Activated naive CD4-positive, alpha-beta T cell treated with anti-CD3 and anti-CD28 coated beads, Interleukin-2, amount 10 ng/mL, durations not matched to agents 7 days and 5 days (primary cell): ENCODE results near the gene LTB4R.

ENCODE experiments used
- CTCF ChIA-PET: fragments of 350-600 bp; sonication (Branson Sonifier 250); formaldehyde crosslinking; loops from one replicate; lab custom pipeline; 2021; ENCODE audit warnings: antibody characterized with exemption; lab: Charles Lee
- DNase-seq: peaks from one replicate; pipeline ENCODE4 v3.0.0-alpha.2; 2020
- H3K27ac Mint-ChIP-seq: one replicate; pipeline ENCODE4 v1.8.0; 2021; ENCODE audit warnings: mild to moderate bottlenecking, moderate library complexity, mixed read lengths
- H3K27me3 Mint-ChIP-seq: one replicate; pipeline ENCODE4 v1.8.0; 2021; ENCODE audit warnings: mild to moderate bottlenecking, mixed read lengths
- H3K36me3 Mint-ChIP-seq: one replicate; pipeline ENCODE4 v1.8.0; 2021; ENCODE audit warnings: mixed read lengths
- H3K4me1 Mint-ChIP-seq: one replicate; pipeline ENCODE4 v1.8.0; 2021; ENCODE audit warnings: mixed read lengths
- H3K4me3 Mint-ChIP-seq: one replicate; pipeline ENCODE4 v1.8.0; 2021; ENCODE audit warnings: mild to moderate bottlenecking, moderate library complexity, mixed read lengths
- H3K9me3 Mint-ChIP-seq: one replicate; pipeline ENCODE4 v1.8.0; 2021; ENCODE audit warnings: mixed read lengths

LTB4R gene, protein sequence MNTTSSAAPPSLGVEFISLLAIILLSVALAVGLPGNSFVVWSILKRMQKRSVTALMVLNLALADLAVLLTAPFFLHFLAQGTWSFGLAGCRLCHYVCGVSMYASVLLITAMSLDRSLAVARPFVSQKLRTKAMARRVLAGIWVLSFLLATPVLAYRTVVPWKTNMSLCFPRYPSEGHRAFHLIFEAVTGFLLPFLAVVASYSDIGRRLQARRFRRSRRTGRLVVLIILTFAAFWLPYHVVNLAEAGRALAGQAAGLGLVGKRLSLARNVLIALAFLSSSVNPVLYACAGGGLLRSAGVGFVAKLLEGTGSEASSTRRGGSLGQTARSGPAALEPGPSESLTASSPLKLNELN

GRCh38 chr14:24310646-24311604 lies at the start of gene LTB4R:
Gene LTB4R, plus strand, starts transcription at chr14:24311502. Its CDS starts 4,150 bp downstream, at chr14:24315652.
- H3K4me1 Mint-ChIP-seq = peaks cover 76% of the 10 kb centered on the region
- H3K36me3 Mint-ChIP-seq = peaks cover 53% of the 10 kb centered on the region
- H3K27me3 Mint-ChIP-seq = no peaks in the 10 kb centered on the region
- H3K4me3 Mint-ChIP-seq = peak within 1 kb of the TSS; percentile 81
- DNase-seq = peak; percentile 77
- CTCF ChIA-PET = interaction anchor here (0.7 to 13.0 kb wide), 17 partner anchors 12 to 126 kb away, joined by 3 to 129 read pairs (median 5); partner anchors contain the start of genes ADCY4, CBLN3, DHRS1 and KHNYN
- H3K27ac Mint-ChIP-seq = peak within 1 kb of the TSS; percentile 88
- H3K9me3 Mint-ChIP-seq = no peaks in the 10 kb centered on the region

DNA sequence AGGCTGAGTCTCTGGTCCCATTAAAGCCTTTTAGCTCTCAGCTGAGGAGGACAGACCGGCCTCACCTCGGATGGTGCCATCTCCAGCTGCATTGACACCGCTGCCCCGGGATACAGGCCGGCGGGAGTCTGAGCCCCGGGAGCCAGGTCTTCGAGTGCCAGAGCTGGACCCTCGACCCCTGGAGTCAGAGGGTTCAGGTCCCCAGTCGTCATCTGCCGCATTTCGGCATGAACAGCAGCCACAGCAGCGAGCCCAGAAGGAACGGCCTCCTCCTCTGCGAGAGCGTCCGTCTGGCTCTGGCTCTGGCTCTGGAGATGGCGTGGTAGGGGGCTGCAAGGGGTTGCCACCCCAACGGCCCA lies 49.4 kb upstream of the LTB4R start:
- CTCF ChIA-PET = no interaction called here
- Mint-ChIP-seq H3K4me3 (no peak overlapping the region), H3K36me3 (peaks cover 9% of the 10 kb centered on the region), H3K27me3 (no peaks in the 10 kb centered on the region), H3K9me3 (no peaks in the 10 kb centered on the region), H3K27ac (no peak overlapping the region), H3K4me1 (no peaks in the 10 kb centered on the region)
- DNase-seq = no peak

DNA sequence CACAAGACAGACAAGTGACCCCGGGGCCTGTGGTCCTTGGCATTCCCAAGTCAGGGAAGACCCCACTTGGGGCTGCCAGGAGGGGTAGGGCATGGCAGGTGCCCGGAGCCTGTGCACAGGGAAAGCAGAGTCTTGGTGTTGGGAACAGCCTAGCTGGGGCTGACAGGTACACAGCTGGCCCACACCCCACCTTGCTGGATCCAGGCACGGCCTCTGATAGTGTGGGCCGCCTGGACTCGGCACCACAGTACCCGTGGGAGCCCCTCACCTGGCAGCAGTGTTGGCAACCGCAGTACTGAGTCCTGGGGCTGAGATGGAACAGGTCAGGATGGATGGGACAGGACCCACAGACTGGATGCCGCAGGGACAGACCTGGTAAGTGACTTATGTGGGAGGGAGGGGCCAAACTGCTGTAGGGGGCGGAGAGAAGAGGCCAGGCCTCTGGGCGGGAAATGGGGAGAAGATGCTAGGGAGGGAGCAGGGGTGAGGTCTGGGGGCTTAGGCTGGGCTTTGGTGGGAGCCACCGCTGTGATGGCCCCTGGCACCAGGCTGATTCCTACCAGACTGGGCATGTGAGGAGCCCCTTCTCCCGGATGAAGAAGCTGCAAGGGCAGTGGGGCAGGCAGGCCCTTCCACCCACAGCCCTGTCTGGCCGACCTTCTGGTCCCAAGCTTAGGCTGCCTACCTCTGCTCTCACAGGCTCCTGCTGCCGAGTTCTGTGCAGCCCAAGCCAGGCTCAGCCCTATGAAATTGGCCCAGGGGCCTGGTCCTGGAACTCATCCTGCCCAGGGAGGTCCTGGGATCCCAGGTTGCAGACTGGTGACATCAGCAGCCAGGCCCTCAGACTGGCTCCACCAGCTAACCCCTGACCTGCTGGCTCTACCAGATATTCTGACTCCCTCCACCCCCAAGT lies 48.2 kb upstream of the LTB4R start, which contains the start of gene TGM1:
TSS of gene TGM1 (minus strand) at position 357 of the 913 bp plus-strand sequence. CDS start 825 bp downstream, outside the sequence.
- Mint-ChIP-seq H3K4me1 (no peaks in the 10 kb centered on the region), H3K27me3 (no peaks in the 10 kb centered on the region), H3K27ac (no peak within 1 kb of the TSS), H3K9me3 (no peaks in the 10 kb centered on the region), H3K4me3 (no peak within 1 kb of the TSS), H3K36me3 (peaks cover 15% of the 10 kb centered on the region)
- CTCF ChIA-PET = no interaction called here
- no peak for DNase-seq

DNA sequence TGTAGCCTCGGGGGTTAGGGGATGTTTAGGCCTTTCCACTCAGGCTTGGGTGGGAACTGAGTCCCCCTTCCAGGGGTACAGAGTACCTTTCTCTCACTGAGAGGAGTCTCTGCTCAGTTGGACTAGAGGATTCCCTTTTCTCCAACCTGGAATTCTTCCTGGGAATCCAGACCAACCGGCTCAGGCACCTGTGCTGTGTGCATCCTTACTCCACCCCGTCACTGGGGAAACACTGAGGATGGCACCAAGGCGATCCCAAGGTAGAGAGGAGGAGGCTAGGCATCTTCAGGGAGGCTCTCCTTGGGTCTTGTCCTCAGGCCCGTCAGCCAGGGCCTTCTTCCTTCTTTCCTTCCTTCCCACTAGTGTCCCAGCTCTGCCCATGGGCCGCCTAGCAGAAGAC lies 47.5 kb upstream of the LTB4R start:
- H3K36me3 Mint-ChIP-seq = peaks cover 15% of the 10 kb centered on the region
- H3K27ac Mint-ChIP-seq = no peak overlapping the region
- H3K4me1 Mint-ChIP-seq = no peaks in the 10 kb centered on the region
- no peaks in the 10 kb centered on the region for H3K27me3 Mint-ChIP-seq
- no peaks in the 10 kb centered on the region for H3K9me3 Mint-ChIP-seq
- CTCF ChIA-PET = no interaction called here
- DNase-seq = no peak
- H3K4me3 Mint-ChIP-seq = no peak overlapping the region

DNA sequence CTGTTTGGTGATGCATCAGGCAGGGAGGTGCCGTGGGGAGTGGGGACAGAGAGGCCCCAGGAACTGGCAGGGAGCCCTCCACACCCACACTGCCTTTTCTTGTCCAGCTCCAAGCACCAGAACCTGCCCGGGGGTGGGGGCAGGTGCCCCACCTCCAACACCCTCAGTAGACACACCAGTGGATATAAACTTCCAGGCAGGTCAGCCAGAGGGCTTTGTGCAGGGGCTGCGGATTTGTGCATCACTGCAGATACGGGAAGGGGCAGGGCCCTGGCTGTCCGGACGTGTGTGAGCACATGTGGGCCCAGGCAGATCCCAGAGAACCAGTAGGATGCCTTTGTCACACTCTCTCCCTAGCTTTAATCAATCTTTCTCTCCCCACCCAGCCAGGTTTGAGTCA lies 47.0 kb upstream of the LTB4R start:
- H3K4me3 Mint-ChIP-seq = no peak overlapping the region
- CTCF ChIA-PET = interaction anchor here (0.5 kb wide), 1 partner anchor 52 kb away, joined by 3 read pairs; no protein-coding TSS in a partner anchor
- no peak overlapping the region for H3K27ac Mint-ChIP-seq
- H3K9me3 Mint-ChIP-seq = no peaks in the 10 kb centered on the region
- H3K27me3 Mint-ChIP-seq = no peaks in the 10 kb centered on the region
- DNase-seq = no peak
- H3K4me1 Mint-ChIP-seq = peaks cover 2% of the 10 kb centered on the region
- H3K36me3 Mint-ChIP-seq = peaks cover 18% of the 10 kb centered on the region

GRCh38 chr14:24266344-24267244 lies 44.7 kb upstream of the LTB4R start:
- CTCF ChIA-PET = no interaction called here
- Mint-ChIP-seq H3K27me3 (no peaks in the 10 kb centered on the region), H3K4me3 (no peak overlapping the region), H3K36me3 (peaks cover 20% of the 10 kb centered on the region), H3K9me3 (no peaks in the 10 kb centered on the region), H3K27ac (peak overlapping the region; percentile 46), H3K4me1 (peaks cover 20% of the 10 kb centered on the region)
- no peak for DNase-seq

DNA sequence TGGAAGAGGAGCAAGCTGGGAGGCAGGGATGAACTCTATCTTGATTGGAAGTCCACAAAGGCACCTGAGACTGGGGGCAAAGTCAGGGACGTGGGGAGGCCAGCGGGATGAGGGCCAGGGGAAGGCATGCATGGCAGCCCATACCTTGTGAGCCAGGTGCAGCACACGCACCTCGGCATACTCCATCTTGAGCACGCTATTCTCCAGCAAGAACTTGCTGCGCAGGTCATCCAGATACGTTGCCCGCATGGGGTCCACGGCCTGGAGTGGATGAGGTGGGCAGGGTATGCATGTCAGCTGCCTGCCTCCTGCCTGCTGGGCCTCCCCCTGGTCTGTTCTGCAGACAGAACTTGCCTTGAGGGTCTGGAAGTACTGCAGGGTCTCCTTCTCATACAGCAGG lies 43.8 kb upstream of the LTB4R start:
- no peak for DNase-seq
- CTCF ChIA-PET = interaction anchor here (1.8 kb wide), 1 partner anchor 17 kb away, joined by 5 read pairs; no protein-coding TSS in a partner anchor
- H3K27me3 Mint-ChIP-seq = no peaks in the 10 kb centered on the region
- peaks cover 20% of the 10 kb centered on the region for H3K36me3 Mint-ChIP-seq
- no peaks in the 10 kb centered on the region for H3K9me3 Mint-ChIP-seq
- no peak overlapping the region for H3K27ac Mint-ChIP-seq
- no peak overlapping the region for H3K4me3 Mint-ChIP-seq
- peaks cover 29% of the 10 kb centered on the region for H3K4me1 Mint-ChIP-seq

GRCh38 chr14:24268225-24268624 lies 43.1 kb upstream of the LTB4R start:
- no peak overlapping the region for H3K27ac Mint-ChIP-seq
- peaks cover 20% of the 10 kb centered on the region for H3K36me3 Mint-ChIP-seq
- no peak overlapping the region for H3K4me3 Mint-ChIP-seq
- no peaks in the 10 kb centered on the region for H3K27me3 Mint-ChIP-seq
- peaks cover 35% of the 10 kb centered on the region for H3K4me1 Mint-ChIP-seq
- DNase-seq = no peak
- no peaks in the 10 kb centered on the region for H3K9me3 Mint-ChIP-seq
- CTCF ChIA-PET = interaction anchor here (1.4 to 1.8 kb wide), 2 partner anchors 18 to 40 kb away, joined by 3 to 5 read pairs; partner anchors contain the start of gene CIDEB

DNA sequence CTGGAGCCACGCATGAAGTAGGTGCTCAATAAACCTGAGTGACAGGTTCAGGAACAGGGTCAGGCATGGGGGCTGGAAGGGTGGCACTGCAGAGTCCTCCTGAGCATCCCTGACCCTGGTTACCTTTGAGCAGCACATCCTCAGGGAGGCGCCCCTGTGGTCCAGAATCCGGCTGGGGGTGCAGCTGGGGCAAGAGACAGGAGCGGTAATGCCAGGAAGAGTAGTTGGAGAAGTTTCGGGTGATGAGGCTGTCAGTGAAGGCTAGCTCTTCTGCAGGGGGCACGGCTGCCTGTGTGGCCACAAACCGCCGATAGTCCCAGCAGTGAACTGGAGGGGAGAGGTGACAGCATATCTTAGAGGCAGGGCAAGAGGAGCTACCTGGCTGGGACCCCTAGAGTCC lies 41.9 kb upstream of the LTB4R start:
- Mint-ChIP-seq H3K27ac (peak overlapping the region; percentile 52), H3K9me3 (no peaks in the 10 kb centered on the region), H3K27me3 (no peaks in the 10 kb centered on the region), H3K4me3 (no peak overlapping the region), H3K4me1 (peaks cover 46% of the 10 kb centered on the region), H3K36me3 (peaks cover 20% of the 10 kb centered on the region)
- CTCF ChIA-PET = interaction anchor here (0.8 to 12.6 kb wide), 9 partner anchors 11 to 212 kb away, joined by 3 to 110 read pairs (median 4); partner anchors contain the start of genes CIDEB, DHRS1, LTB4R and NOP9
- DNase-seq = no peak

- Mint-ChIP-seq H3K27ac (peak overlapping the region; percentile 57), H3K9me3 (no peaks in the 10 kb centered on the region), H3K36me3 (peaks cover 18% of the 10 kb centered on the region), H3K4me3 (peak overlapping the region; percentile 85), H3K27me3 (no peaks in the 10 kb centered on the region), H3K4me1 (peaks cover 49% of the 10 kb centered on the region)
- CTCF ChIA-PET = interaction anchor here (0.8 to 12.6 kb wide), 11 partner anchors 11 to 212 kb away, joined by 3 to 110 read pairs (median 6); partner anchors contain the start of genes CIDEB, DHRS1, LTB4R and NOP9
- DNase-seq = no peak
Observed at GRCh38 chr14:24269910-24270536, 41.3 kb upstream of the LTB4R start.

DNA sequence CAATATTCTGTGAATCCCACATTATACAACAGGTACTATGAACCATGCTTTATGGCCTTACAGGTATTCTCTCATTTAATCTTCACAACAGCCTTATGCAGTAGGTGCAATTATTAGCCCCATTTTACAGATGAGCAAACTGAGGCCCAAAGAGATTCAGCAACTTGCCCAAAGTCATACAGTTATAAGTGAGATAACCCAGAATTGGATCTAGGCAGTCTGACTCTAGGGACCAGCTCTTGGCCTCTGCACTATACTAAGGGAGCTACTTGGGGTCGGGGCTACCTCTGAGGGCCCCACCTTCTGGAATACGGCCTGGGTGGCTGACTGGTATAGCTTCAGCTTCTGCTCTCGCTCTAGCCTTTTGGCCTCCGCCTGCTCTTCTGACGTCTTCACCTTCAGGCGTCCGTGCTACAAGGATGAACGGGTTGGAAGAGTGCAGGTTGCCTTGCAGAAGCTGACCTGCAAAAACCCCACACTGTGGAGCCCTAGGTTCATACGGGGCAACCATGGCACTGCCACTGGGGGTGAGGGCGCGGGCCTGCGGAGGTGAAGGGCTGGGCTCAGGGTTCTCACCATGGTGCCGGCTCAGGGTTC lies 40.7 kb upstream of the LTB4R start:
- CTCF ChIA-PET = interaction anchor here (1.2 to 12.6 kb wide), 10 partner anchors 10 to 57 kb away, joined by 4 to 110 read pairs (median 7); partner anchors contain the start of genes CHMP4A, CIDEB, DHRS1 and MDP1
- H3K9me3 Mint-ChIP-seq = no peaks in the 10 kb centered on the region
- H3K36me3 Mint-ChIP-seq = peaks cover 18% of the 10 kb centered on the region
- peak overlapping the region; percentile 85 for H3K4me3 Mint-ChIP-seq
- no peak for DNase-seq
- H3K4me1 Mint-ChIP-seq = peaks cover 54% of the 10 kb centered on the region
- no peaks in the 10 kb centered on the region for H3K27me3 Mint-ChIP-seq
- H3K27ac Mint-ChIP-seq = peak overlapping the region; percentile 97
